WTC11 (cell line): ENCODE results near the gene GADD45B. TPM values are rescaled to one million over a fixed set of nuclear protein-coding genes. Genes with fewer than 3 reads are reported as not detected.

ENCODE experiments used
- ATAC-seq: fragments of 200-7000 bp; cut with Tn5 transposase; 2 replicates; pipeline ENCODE4 v1.10.0; 2021; ENCODE audit warnings: mild to moderate bottlenecking, moderate library complexity
- Bru-seq: library from RNA; stranded (reverse); fragments of 400-500 nt; gene quantifications from one replicate; lab custom pipeline; 2021; lab: Mats Ljungman, UMichigan
- CTCF ChIA-PET: fragments of 300-600 bp; sonication (Branson Sonifier 250); formaldehyde crosslinking; loops from one replicate; lab custom pipeline; 2021; ENCODE audit warnings: antibody characterized with exemption; lab: Charles Lee
- POLR2A ChIA-PET: fragments of 350-600 bp; sonication (Branson Sonifier 250); formaldehyde crosslinking; loops from one replicate; lab custom pipeline; 2021; ENCODE audit warnings: antibody characterized with exemption; lab: Charles Lee
- DNase-seq: peaks from one replicate; pipeline ENCODE4 v3.0.0; 2021; ENCODE audit warnings: low spot score
- H3K27ac Mint-ChIP-seq: 2 replicates; pipeline ENCODE4 v1.8.0; 2021; ENCODE audit warnings: mixed read lengths
- H3K27me3 Mint-ChIP-seq: 2 replicates; pipeline ENCODE4 v1.8.0; 2021; ENCODE audit warnings: low read depth, mild to moderate bottlenecking, moderate library complexity, mixed read lengths
- H3K36me3 Mint-ChIP-seq: 2 replicates; pipeline ENCODE4 v1.8.0; 2021; ENCODE audit warnings: mixed read lengths
- H3K4me1 Mint-ChIP-seq: 2 replicates; pipeline ENCODE4 v1.8.0; 2022; ENCODE audit warnings: mixed read lengths
- H3K4me3 Mint-ChIP-seq: 2 replicates; pipeline ENCODE4 v1.8.0; 2021; ENCODE audit warnings: mild to moderate bottlenecking, moderate library complexity, mixed read lengths
- H3K9me3 Mint-ChIP-seq: 2 replicates; pipeline ENCODE4 v1.8.0; 2021; ENCODE audit warnings: mixed read lengths
- AFF4 ChIP-seq: sonication (generic); formaldehyde crosslinking; IDR thresholded peaks from 2 replicates; pipeline ENCODE4 v1.8.1; 2023; ENCODE audit warnings: mild to moderate bottlenecking, missing genetic modification reagents, borderline replicate concordance
- ATF1 ChIP-seq: sonication (generic); formaldehyde crosslinking; IDR thresholded peaks from 2 replicates; pipeline ENCODE4 v1.8.1; 2023; ENCODE audit warnings: mild to moderate bottlenecking, moderate library complexity, missing genetic modification reagents
- E2F1 ChIP-seq: sonication (generic); formaldehyde crosslinking; IDR thresholded peaks from 2 replicates; pipeline ENCODE4 v1.8.0; 2022; ENCODE audit warnings: mild to moderate bottlenecking, missing genetic modification reagents
- FOXJ3 ChIP-seq: sonication (generic); formaldehyde crosslinking; IDR thresholded peaks from 2 replicates; pipeline ENCODE4 v1.9.0; 2021; ENCODE audit warnings: missing genetic modification reagents, mild to moderate bottlenecking, borderline replicate concordance
- FOXP1 ChIP-seq: sonication (generic); formaldehyde crosslinking; IDR thresholded peaks from 2 replicates; pipeline ENCODE4 v1.8.0; 2022; ENCODE audit warnings: missing genetic modification reagents, mild to moderate bottlenecking, moderate library complexity, borderline replicate concordance
- HMGA2 ChIP-seq: fragments of 250-450 bp; sonication (Bioruptor Pico); IDR thresholded peaks from 2 replicates; pipeline ENCODE4 v1.4.0; 2021; ENCODE audit warnings: mild to moderate bottlenecking, moderate library complexity
- MLX ChIP-seq: sonication (generic); formaldehyde crosslinking; IDR thresholded peaks from 2 replicates; pipeline ENCODE4 v1.8.1; 2023; ENCODE audit warnings: mild to moderate bottlenecking, missing genetic modification reagents, moderate library complexity
- MYBL2 ChIP-seq: sonication (generic); formaldehyde crosslinking; IDR thresholded peaks from 2 replicates; pipeline ENCODE4 v1.8.1; 2023; ENCODE audit warnings: mild to moderate bottlenecking, moderate library complexity, missing genetic modification reagents
- NR1H2 ChIP-seq: sonication (generic); formaldehyde crosslinking; IDR thresholded peaks from 2 replicates; pipeline ENCODE4 v1.9.0; 2021; ENCODE audit warnings: mild to moderate bottlenecking, moderate library complexity, missing genetic modification reagents
- PRRX2 ChIP-seq: fragments of 250-450 bp; sonication (Bioruptor Pico); IDR thresholded peaks from 2 replicates; pipeline ENCODE4 v1.8.0; 2021; ENCODE audit warnings: mild to moderate bottlenecking
- RELA ChIP-seq: sonication (generic); formaldehyde crosslinking; IDR thresholded peaks from 2 replicates; pipeline ENCODE4 v1.8.1; 2022; ENCODE audit warnings: missing genetic modification reagents, mild to moderate bottlenecking, borderline replicate concordance
- SP1 ChIP-seq: sonication (generic); formaldehyde crosslinking; conservative IDR thresholded peaks from 2 replicates; pipeline ENCODE4 v1.8.1; 2022; ENCODE audit warnings: missing genetic modification reagents
- TCF7 ChIP-seq: sonication (generic); formaldehyde crosslinking; IDR thresholded peaks from 2 replicates; pipeline ENCODE4 v1.8.0; 2022; ENCODE audit warnings: mild to moderate bottlenecking, low read depth, missing genetic modification reagents, moderate library complexity
- USF2 ChIP-seq: sonication (generic); formaldehyde crosslinking; IDR thresholded peaks from 2 replicates; pipeline ENCODE4 v1.8.1; 2023; ENCODE audit warnings: mild to moderate bottlenecking, missing genetic modification reagents, moderate library complexity
- ZNF121 ChIP-seq: sonication (generic); formaldehyde crosslinking; IDR thresholded peaks from 2 replicates; pipeline ENCODE4 v1.8.0; 2023; ENCODE audit warnings: missing genetic modification reagents
- ZNF138 ChIP-seq: sonication (generic); formaldehyde crosslinking; conservative IDR thresholded peaks from 2 replicates; pipeline ENCODE4 v1.8.1; 2022; ENCODE audit warnings: mild to moderate bottlenecking, moderate library complexity, missing genetic modification reagents
- ZNF219 ChIP-seq: sonication (generic); formaldehyde crosslinking; IDR thresholded peaks from 2 replicates; pipeline ENCODE4 v1.8.0; 2023; ENCODE audit warnings: missing genetic modification reagents, mild to moderate bottlenecking, borderline replicate concordance
- ZNF423 ChIP-seq: fragments of 250-450 bp; sonication (Bioruptor Pico); IDR thresholded peaks from 2 replicates; pipeline ENCODE4 v2.1.2; 2022; ENCODE audit warnings: mild to moderate bottlenecking, moderate library complexity
- long read RNA-seq, 3 experiments: library from RNA in 1 of 3; library from capped mRNA in 1 of 3; library from polyadenylated mRNA in 1 of 3; unstranded in 2 of 3; stranded (forward) in 1 of 3; transcript quantifications; one replicate each; pipeline ENCODE4 v2.0.0, GENCODE V29; 2021
- total RNA-seq: library from RNA; stranded (reverse); gene quantifications from 3 replicates; pipeline ENCODE4 v1.2.3, GENCODE V29; 2021
- TF ChIP-seq, protein P1 (sequence below): fragments of 250-450 bp; sonication (Bioruptor Pico); conservative IDR thresholded peaks from 2 replicates; pipeline ENCODE4 v1.9.0; 2021; ENCODE audit warnings: mild to moderate bottlenecking
- TF ChIP-seq, protein P2 (sequence below): sonication (generic); formaldehyde crosslinking; IDR thresholded peaks from 2 replicates; pipeline ENCODE4 v1.8.1; 2023; ENCODE audit warnings: mild to moderate bottlenecking, missing genetic modification reagents
- TF ChIP-seq, protein P3 (sequence below): sonication (generic); formaldehyde crosslinking; IDR thresholded peaks from 2 replicates; pipeline ENCODE4 v1.8.1; 2023; ENCODE audit warnings: mild to moderate bottlenecking, missing genetic modification reagents

GADD45B gene, protein sequence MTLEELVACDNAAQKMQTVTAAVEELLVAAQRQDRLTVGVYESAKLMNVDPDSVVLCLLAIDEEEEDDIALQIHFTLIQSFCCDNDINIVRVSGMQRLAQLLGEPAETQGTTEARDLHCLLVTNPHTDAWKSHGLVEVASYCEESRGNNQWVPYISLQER
- total RNA-seq = 17.9 to 27.5 TPM (median 23.2 TPM) in 3 replicates
- Bru-seq, nascent RNA = percentile 94 among the genes with signal in this experiment
- long read RNA-seq, experiment 1, transcript GADD45B-201 (4 exons, 1,373 nt) = major isoform, 20 of 24 reads
- long read RNA-seq, experiment 1, partial matches to known transcripts = 1 of 24 reads
- long read RNA-seq, experiment 1, other reads (novel, unspliced or antisense) = 0 of 24 reads
- long read RNA-seq, experiment 2, transcript GADD45B-201 (4 exons, 1,373 nt) = major isoform, 7 of 10 reads
- long read RNA-seq, experiment 2, partial matches to known transcripts = 0 of 10 reads
- long read RNA-seq, experiment 2, other reads (novel, unspliced or antisense) = 2 of 10 reads
- long read RNA-seq, experiment 3, transcript GADD45B-201 (4 exons, 1,373 nt) = major isoform, 13 of 17 reads
- long read RNA-seq, experiment 3, partial matches to known transcripts = 1 of 17 reads
- long read RNA-seq, experiment 3, other reads (novel, unspliced or antisense) = 1 of 17 reads

DNA sequence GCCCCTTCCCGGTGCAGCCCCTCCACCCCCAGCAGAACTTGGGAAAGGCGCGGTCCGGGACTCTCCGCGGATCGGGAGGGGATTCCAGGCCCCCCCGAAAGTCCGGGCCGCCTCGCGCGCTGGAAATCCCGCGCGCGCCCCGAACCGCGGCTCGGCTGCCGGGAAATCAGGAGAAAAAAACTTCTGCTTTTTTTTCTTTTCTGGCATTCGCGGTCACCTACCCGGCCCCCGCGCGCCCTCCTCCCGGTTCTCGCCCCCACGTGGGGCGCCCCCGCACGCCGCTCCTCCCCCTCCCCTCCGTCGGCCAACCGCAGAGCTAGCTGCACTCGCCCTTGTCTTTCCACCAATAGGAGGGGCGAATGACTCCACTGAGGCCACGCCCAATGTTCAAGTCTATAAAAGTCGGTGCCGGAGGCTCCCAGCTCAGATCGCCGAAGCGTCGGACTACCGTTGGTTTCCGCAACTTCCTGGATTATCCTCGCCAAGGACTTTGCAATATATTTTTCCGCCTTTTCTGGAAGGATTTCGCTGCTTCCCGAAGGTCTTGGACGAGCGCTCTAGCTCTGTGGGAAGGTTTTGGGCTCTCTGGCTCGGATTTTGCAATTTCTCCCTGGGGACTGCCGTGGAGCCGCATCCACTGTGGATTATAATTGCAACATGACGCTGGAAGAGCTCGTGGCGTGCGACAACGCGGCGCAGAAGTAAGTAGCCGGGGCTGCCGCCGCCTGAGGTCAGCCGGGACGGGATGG is at the start of gene GADD45B:
GADD45B (plus strand) TSS at position 426 of the 749 bp plus-strand sequence; CDS start at position 658, 232 bp downstream.
- CTCF ChIA-PET = interaction anchor here (0.5 to 6.0 kb wide), 24 partner anchors 12 to 365 kb away, joined by 3 to 114 read pairs (median 4); partner anchors contain the start of genes LMNB2 and ZNF555
- Mint-ChIP-seq H3K4me3 (peak within 1 kb of the TSS; percentile 93), H3K27me3 (peaks cover 47% of the 10 kb centered on the region), H3K27ac (peak within 1 kb of the TSS; percentile 88), H3K9me3 (no peaks in the 10 kb centered on the region), H3K4me1 (peaks cover 24% of the 10 kb centered on the region), H3K36me3 (no peaks in the 10 kb centered on the region)
- POLR2A ChIA-PET = interaction anchor here (0.6 to 5.0 kb wide), 30 partner anchors 11 to 860 kb away, joined by 3 to 83 read pairs (median 6); partner anchors contain the start of genes LMNB2, TIMM13 and ZNF57
- DNase-seq (peak; percentile 95), ATAC-seq (peak; percentile 51)
- TF ChIP-seq TCF7 (CRISPR knock-in tag) (no peak), FOXP1 (CRISPR knock-in tag) (no peak), E2F1 (CRISPR knock-in tag) (no peak), MYBL2 (CRISPR knock-in tag) (peak; percentile 23; the same call in 1 of the 2 replicates), USF2 (CRISPR knock-in tag) (peak; percentile 64), AFF4 (no peak), ZNF423 (no peak), HMGA2 (CRISPR knock-in tag) (no peak), ZNF219 (CRISPR knock-in tag) (0 out of 2 replicates have a peak, but pooled peaks have one; percentile 67), RELA (no peak), ZNF121 (CRISPR knock-in tag) (no peak), SP1 (CRISPR knock-in tag) (peak; percentile 97), FOXJ3 (no peak), PRRX2 (no peak), MLX (no peak), ATF1 (CRISPR knock-in tag) (no peak), NR1H2 (CRISPR knock-in tag) (no peak), ZNF138 (CRISPR knock-in tag) (no peak)
- TF ChIP-seq, protein P1, sequence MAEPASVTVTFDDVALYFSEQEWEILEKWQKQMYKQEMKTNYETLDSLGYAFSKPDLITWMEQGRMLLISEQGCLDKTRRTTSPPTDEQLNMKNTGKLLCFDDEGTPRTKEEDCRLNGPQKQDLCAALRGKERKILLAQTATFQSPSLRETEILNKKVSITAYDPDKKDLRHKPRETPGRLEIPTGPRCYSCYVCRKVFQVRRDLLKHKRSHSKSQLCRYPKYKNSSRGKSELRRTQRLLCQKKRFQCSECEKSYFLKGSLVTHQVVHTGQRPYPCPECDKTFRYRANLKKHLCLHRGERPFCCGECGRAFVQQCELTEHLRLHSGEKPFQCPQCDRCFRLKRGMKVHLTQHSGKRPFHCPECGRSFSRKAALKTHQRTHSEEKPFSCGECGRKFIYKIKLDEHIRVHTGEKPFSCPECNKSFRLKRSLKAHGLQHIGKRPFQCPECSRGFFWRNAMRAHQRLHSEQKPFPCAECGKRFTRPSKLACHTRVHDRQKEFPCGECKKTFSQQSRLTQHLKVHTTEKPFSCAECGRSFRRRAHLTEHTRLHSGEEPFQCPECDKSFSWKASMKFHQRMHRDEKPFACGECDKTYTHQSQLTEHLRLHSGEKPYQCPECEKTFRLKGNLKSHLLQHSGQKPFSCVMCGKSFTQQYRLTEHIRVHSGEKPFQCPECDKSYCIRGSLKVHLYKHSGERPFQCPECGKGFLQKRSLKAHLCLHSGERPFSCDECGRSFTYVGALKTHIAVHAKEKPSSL (CRISPR knock-in tag) = no peak
- TF ChIP-seq, protein P2, sequence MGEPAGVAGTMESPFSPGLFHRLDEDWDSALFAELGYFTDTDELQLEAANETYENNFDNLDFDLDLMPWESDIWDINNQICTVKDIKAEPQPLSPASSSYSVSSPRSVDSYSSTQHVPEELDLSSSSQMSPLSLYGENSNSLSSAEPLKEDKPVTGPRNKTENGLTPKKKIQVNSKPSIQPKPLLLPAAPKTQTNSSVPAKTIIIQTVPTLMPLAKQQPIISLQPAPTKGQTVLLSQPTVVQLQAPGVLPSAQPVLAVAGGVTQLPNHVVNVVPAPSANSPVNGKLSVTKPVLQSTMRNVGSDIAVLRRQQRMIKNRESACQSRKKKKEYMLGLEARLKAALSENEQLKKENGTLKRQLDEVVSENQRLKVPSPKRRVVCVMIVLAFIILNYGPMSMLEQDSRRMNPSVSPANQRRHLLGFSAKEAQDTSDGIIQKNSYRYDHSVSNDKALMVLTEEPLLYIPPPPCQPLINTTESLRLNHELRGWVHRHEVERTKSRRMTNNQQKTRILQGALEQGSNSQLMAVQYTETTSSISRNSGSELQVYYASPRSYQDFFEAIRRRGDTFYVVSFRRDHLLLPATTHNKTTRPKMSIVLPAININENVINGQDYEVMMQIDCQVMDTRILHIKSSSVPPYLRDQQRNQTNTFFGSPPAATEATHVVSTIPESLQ (CRISPR knock-in tag) = no peak
- TF ChIP-seq, protein P3, sequence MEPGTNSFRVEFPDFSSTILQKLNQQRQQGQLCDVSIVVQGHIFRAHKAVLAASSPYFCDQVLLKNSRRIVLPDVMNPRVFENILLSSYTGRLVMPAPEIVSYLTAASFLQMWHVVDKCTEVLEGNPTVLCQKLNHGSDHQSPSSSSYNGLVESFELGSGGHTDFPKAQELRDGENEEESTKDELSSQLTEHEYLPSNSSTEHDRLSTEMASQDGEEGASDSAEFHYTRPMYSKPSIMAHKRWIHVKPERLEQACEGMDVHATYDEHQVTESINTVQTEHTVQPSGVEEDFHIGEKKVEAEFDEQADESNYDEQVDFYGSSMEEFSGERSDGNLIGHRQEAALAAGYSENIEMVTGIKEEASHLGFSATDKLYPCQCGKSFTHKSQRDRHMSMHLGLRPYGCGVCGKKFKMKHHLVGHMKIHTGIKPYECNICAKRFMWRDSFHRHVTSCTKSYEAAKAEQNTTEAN (CRISPR knock-in tag) = no peak
